WTC11 (cell line): ENCODE results near the gene KLHDC2.

Experiments
- ATF1 ChIP-seq: sonication (generic); formaldehyde crosslinking; IDR thresholded peaks from 2 replicates; pipeline ENCODE4 v1.8.1; 2023; ENCODE audit warnings: mild to moderate bottlenecking, moderate library complexity, missing genetic modification reagents
- ETV6 ChIP-seq: sonication (generic); formaldehyde crosslinking; IDR thresholded peaks from 2 replicates; pipeline ENCODE4 v1.8.1; 2022; ENCODE audit warnings: mild to moderate bottlenecking, missing genetic modification reagents
- MYBL2 ChIP-seq: sonication (generic); formaldehyde crosslinking; IDR thresholded peaks from 2 replicates; pipeline ENCODE4 v1.8.1; 2023; ENCODE audit warnings: mild to moderate bottlenecking, moderate library complexity, missing genetic modification reagents
- TCF7 ChIP-seq: sonication (generic); formaldehyde crosslinking; IDR thresholded peaks from 2 replicates; pipeline ENCODE4 v1.8.0; 2022; ENCODE audit warnings: mild to moderate bottlenecking, low read depth, missing genetic modification reagents, moderate library complexity
- TF ChIP-seq, protein P1 (sequence below): fragments of 200-600 bp; IDR thresholded peaks from 2 replicates; pipeline ENCODE4 v1.8.0; 2022; ENCODE audit warnings: antibody characterized with exemption
- TF ChIP-seq, protein P2 (sequence below): fragments of 250-450 bp; sonication (Bioruptor Pico); IDR thresholded peaks from 2 replicates; pipeline ENCODE4 v2.1.2; 2022; ENCODE audit warnings: mild to moderate bottlenecking, moderate library complexity

DNA sequence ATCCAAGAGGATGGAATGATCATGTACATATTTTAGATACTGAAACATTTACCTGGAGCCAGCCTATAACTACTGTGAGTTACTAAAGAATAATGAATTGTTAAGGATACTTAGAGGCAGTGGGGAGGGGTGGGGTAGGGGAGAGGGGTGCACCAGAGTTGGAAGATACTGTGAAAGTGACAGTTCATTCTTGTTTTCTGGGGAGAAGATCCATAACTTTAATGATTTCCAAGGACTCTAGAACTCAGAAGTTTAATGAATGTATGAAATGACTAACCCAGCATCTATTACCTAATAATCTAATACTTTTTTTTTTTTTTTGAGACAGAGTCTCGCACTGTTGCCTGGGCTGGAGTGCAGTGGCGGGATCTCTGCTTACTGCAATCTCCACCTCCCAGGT, 10.5 kb downstream of the KLHDC2 start:
- TF ChIP-seq ETV6 (CRISPR knock-in tag) = no peak
- no peak for TF ChIP-seq TCF7 (CRISPR knock-in tag)
- TF ChIP-seq, protein P1, sequence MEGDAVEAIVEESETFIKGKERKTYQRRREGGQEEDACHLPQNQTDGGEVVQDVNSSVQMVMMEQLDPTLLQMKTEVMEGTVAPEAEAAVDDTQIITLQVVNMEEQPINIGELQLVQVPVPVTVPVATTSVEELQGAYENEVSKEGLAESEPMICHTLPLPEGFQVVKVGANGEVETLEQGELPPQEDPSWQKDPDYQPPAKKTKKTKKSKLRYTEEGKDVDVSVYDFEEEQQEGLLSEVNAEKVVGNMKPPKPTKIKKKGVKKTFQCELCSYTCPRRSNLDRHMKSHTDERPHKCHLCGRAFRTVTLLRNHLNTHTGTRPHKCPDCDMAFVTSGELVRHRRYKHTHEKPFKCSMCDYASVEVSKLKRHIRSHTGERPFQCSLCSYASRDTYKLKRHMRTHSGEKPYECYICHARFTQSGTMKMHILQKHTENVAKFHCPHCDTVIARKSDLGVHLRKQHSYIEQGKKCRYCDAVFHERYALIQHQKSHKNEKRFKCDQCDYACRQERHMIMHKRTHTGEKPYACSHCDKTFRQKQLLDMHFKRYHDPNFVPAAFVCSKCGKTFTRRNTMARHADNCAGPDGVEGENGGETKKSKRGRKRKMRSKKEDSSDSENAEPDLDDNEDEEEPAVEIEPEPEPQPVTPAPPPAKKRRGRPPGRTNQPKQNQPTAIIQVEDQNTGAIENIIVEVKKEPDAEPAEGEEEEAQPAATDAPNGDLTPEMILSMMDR = no peak
- no peak for TF ChIP-seq MYBL2 (CRISPR knock-in tag)
- no peak for TF ChIP-seq ATF1 (CRISPR knock-in tag)
- TF ChIP-seq, protein P2, sequence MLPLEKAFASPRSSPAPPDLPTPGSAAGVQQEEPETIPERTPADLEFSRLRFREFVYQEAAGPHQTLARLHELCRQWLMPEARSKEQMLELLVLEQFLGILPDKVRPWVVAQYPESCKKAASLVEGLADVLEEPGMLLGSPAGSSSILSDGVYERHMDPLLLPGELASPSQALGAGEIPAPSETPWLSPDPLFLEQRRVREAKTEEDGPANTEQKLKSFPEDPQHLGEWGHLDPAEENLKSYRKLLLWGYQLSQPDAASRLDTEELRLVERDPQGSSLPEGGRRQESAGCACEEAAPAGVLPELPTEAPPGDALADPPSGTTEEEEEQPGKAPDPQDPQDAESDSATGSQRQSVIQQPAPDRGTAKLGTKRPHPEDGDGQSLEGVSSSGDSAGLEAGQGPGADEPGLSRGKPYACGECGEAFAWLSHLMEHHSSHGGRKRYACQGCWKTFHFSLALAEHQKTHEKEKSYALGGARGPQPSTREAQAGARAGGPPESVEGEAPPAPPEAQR = no peak
